KOPT-K1 (cell line): ENCODE results near the gene APOD.
"Not testable (repeated sequence)": the region's sequence is repeated elsewhere in the genome, so short reads cannot be mapped to it uniquely, and the experiment has no call there.

ENCODE experiments used
- H3K27ac ChIP-seq: fragments of 200-600 bp; sonication (generic); 2 replicates; pipeline ENCODE4 v1.5.1; 2016; ENCODE audit warnings: antibody characterized with exemption, mild to moderate bottlenecking, low read depth, low read length; ENCODE audit not compliant: poor library complexity, severe bottlenecking
- H3K36me3 ChIP-seq: fragments of 200-600 bp; sonication (generic); 2 replicates; pipeline ENCODE4 v1.5.1; 2017; ENCODE audit warnings: antibody characterized with exemption, mild to moderate bottlenecking, low read length, moderate library complexity; ENCODE audit not compliant: insufficient read depth
- H3K9me3 ChIP-seq: fragments of 200-600 bp; sonication (generic); 2 replicates; pipeline ENCODE4 v1.5.1; 2017; ENCODE audit warnings: antibody characterized with exemption, low read length, mild to moderate bottlenecking; ENCODE audit not compliant: insufficient read depth, poor library complexity, severe bottlenecking

Gene APOD

GRCh38 chr3:195622523-195623170, 38.9 kb upstream of the APOD start:
- not testable (repeated sequence) for H3K36me3 ChIP-seq, H3K27ac ChIP-seq, H3K9me3 ChIP-seq

- not testable (repeated sequence) for H3K9me3 ChIP-seq, H3K27ac ChIP-seq, H3K36me3 ChIP-seq
These were observed 38.3 kb upstream of the APOD start for GRCh38 chr3:195622012-195622411.

- not testable (repeated sequence) for H3K36me3 ChIP-seq, H3K27ac ChIP-seq, H3K9me3 ChIP-seq
These were observed 37.4 kb upstream of the APOD start for GRCh38 chr3:195621095-195621494.

- H3K9me3 ChIP-seq, H3K36me3 ChIP-seq, H3K27ac ChIP-seq: not testable (repeated sequence)
These were observed 36.7 kb upstream of the APOD start for GRCh38 chr3:195620476-195620875.

GRCh38 chr3:195619591-195620369, 36.0 kb upstream of the APOD start:
- not testable (repeated sequence) for H3K36me3 ChIP-seq, H3K9me3 ChIP-seq, H3K27ac ChIP-seq

- not testable (repeated sequence) for H3K9me3 ChIP-seq, H3K36me3 ChIP-seq, H3K27ac ChIP-seq
These were observed 34.3 kb upstream of the APOD start for GRCh38 chr3:195617784-195618659.

GRCh38 chr3:195617134-195617533, 33.4 kb upstream of the APOD start:
- H3K9me3 ChIP-seq, result not testable (repeated sequence)

GRCh38 chr3:195616681-195617080, 32.9 kb upstream of the APOD start:
- Histone ChIP-seq H3K9me3 (no peaks in the 10 kb centered on the region), H3K36me3 (no peaks in the 10 kb centered on the region), H3K27ac (no peak overlapping the region)

More at GRCh38 chr3:195617134-195617533, 33.4 kb upstream of the APOD start:
- not testable (repeated sequence) for H3K27ac ChIP-seq, H3K36me3 ChIP-seq

- H3K27ac ChIP-seq, H3K9me3 ChIP-seq, H3K36me3 ChIP-seq: not testable (repeated sequence)
These were observed 32.3 kb upstream of the APOD start for GRCh38 chr3:195615952-195616537.

GRCh38 chr3:195614672-195615504, 31.1 kb upstream of the APOD start:
- H3K27ac ChIP-seq, H3K36me3 ChIP-seq: not testable (repeated sequence)
- peaks cover 11% of the 10 kb centered on the region for H3K9me3 ChIP-seq

GRCh38 chr3:195613468-195614069, 29.8 kb upstream of the APOD start:
- Histone ChIP-seq H3K9me3 (peaks cover 24% of the 10 kb centered on the region), H3K27ac (no peak overlapping the region), H3K36me3 (no peaks in the 10 kb centered on the region)

- Histone ChIP-seq H3K27ac (no peak overlapping the region), H3K36me3 (no peaks in the 10 kb centered on the region), H3K9me3 (peaks cover 38% of the 10 kb centered on the region)
These were observed 28.5 kb upstream of the APOD start for GRCh38 chr3:195612075-195612800.

GRCh38 chr3:195609229-195609628, 25.5 kb upstream of the APOD start:
- Histone ChIP-seq H3K9me3 (peaks cover 62% of the 10 kb centered on the region), H3K27ac (no peak overlapping the region), H3K36me3 (no peaks in the 10 kb centered on the region)
